Chondrocyte (in vitro differentiated cells): Measurements from ENCODE around the gene SH3BGR. TPM values are rescaled to one million over a fixed set of nuclear protein-coding genes. Genes with fewer than 3 reads are reported as not detected.

ENCODE experiments used
- DNase-seq: peaks from one replicate; pipeline ENCODE4 v3.0.0; 2021; ENCODE audit warnings: mixed read lengths, low spot score
- H3K27ac Mint-ChIP-seq: one replicate; pipeline ENCODE4 v1.8.0; 2021; ENCODE audit warnings: mild to moderate bottlenecking, moderate library complexity, mixed read lengths; ENCODE audit not compliant: unreplicated experiment
- H3K27me3 Mint-ChIP-seq: 2 replicates; pipeline ENCODE4 v1.8.0; 2021; ENCODE audit warnings: low read depth, mixed read lengths
- H3K36me3 Mint-ChIP-seq: 2 replicates; pipeline ENCODE4 v1.8.0; 2021; ENCODE audit warnings: low read depth, mixed read lengths
- H3K4me1 Mint-ChIP-seq: 2 replicates; pipeline ENCODE4 v1.8.0; 2021; ENCODE audit warnings: low read depth, mild to moderate bottlenecking, mixed read lengths
- H3K4me3 Mint-ChIP-seq: one replicate; pipeline ENCODE4 v1.8.0; 2021; ENCODE audit warnings: mild to moderate bottlenecking, moderate library complexity, mixed read lengths; ENCODE audit not compliant: unreplicated experiment
- H3K9me3 Mint-ChIP-seq: 2 replicates; pipeline ENCODE4 v1.8.0; 2021; ENCODE audit warnings: low read depth, mixed read lengths
- CTCF ChIP-seq: fragments of 200-600 bp; sonication (generic); IDR thresholded peaks from 2 replicates; pipeline ENCODE4 v1.5.0; 2021; ENCODE audit warnings: antibody characterized with exemption, mild to moderate bottlenecking, moderate library complexity
- total RNA-seq: library from RNA; stranded (reverse); gene quantifications from 3 replicates; pipeline ENCODE4 v1.2.1, GENCODE V29; 2021

SH3BGR gene
- total RNA-seq, 1 donor from 2014 or later: 3.3 TPM

- Mint-ChIP-seq H3K4me1 (peaks cover 14% of the 10 kb centered on the region), H3K9me3 (no peaks in the 10 kb centered on the region)
- TF ChIP-seq CTCF: no peak
Observed at GRCh38 chr21:39527067-39527595, 75.4 kb downstream of the SH3BGR start.

GRCh38 chr21:39527664-39528381, 76.1 kb downstream of the SH3BGR start:
- no peak for DNase-seq
- Mint-ChIP-seq H3K4me3 (no peak overlapping the region), H3K27ac (no peak overlapping the region), H3K9me3 (no peaks in the 10 kb centered on the region), H3K4me1 (peaks cover 14% of the 10 kb centered on the region), H3K27me3 (peaks cover 17% of the 10 kb centered on the region), H3K36me3 (peaks cover 1% of the 10 kb centered on the region)
- no peak for TF ChIP-seq CTCF

More at GRCh38 chr21:39527067-39527595, 75.4 kb downstream of the SH3BGR start:
- Mint-ChIP-seq H3K27ac (no peak overlapping the region), H3K36me3 (peaks cover 1% of the 10 kb centered on the region), H3K4me3 (no peak overlapping the region), H3K27me3 (peaks cover 19% of the 10 kb centered on the region)
- DNase-seq: no peak

GRCh38 chr21:39529026-39529425, 77.3 kb downstream of the SH3BGR start:
- no peaks in the 10 kb centered on the region for H3K9me3 Mint-ChIP-seq

GRCh38 chr21:39531064-39531463, 79.3 kb downstream of the SH3BGR start:
- TF ChIP-seq CTCF: no peak
- no peak for DNase-seq
- peaks cover 1% of the 10 kb centered on the region for H3K36me3 Mint-ChIP-seq
- H3K27me3 Mint-ChIP-seq: peaks cover 19% of the 10 kb centered on the region
- no peaks in the 10 kb centered on the region for H3K9me3 Mint-ChIP-seq
- no peak overlapping the region for H3K27ac Mint-ChIP-seq
- no peaks in the 10 kb centered on the region for H3K4me1 Mint-ChIP-seq
- H3K4me3 Mint-ChIP-seq: no peak overlapping the region

More at GRCh38 chr21:39529026-39529425, 77.3 kb downstream of the SH3BGR start:
- no peak overlapping the region for H3K4me3 Mint-ChIP-seq
- DNase-seq: no peak
- H3K36me3 Mint-ChIP-seq: peaks cover 1% of the 10 kb centered on the region
- H3K27ac Mint-ChIP-seq: no peak overlapping the region
- no peak for TF ChIP-seq CTCF
- peaks cover 4% of the 10 kb centered on the region for H3K4me1 Mint-ChIP-seq
- peaks cover 17% of the 10 kb centered on the region for H3K27me3 Mint-ChIP-seq

- Mint-ChIP-seq H3K9me3 (no peaks in the 10 kb centered on the region), H3K36me3 (no peaks in the 10 kb centered on the region), H3K4me1 (no peaks in the 10 kb centered on the region), H3K4me3 (no peak overlapping the region), H3K27ac (no peak overlapping the region), H3K27me3 (peaks cover 19% of the 10 kb centered on the region)
- no peak for TF ChIP-seq CTCF
- DNase-seq: no peak
Observed at GRCh38 chr21:39531840-39532239, 80.1 kb downstream of the SH3BGR start.
